GM12878 (cell line): Measurements from ENCODE around the gene MAGI2. TPM values are rescaled to one million over a fixed set of nuclear protein-coding genes. Genes with fewer than 3 reads are reported as not detected.

Experiments used
- ATAC-seq: fragments of 200-7000 bp; cut with Tn5 transposase; 3 replicates; pipeline ENCODE4 v1.9.1; 2020; ENCODE audit warnings: mild to moderate bottlenecking, moderate library complexity
- BruUV-seq: library from RNA; stranded (reverse); fragments of 400-500 nt; replicated peaks from 2 replicates; lab custom pipeline; 2021; lab: Mats Ljungman, UMichigan
- CTCF ChIA-PET: fragments of 300-600 bp; sonication (Branson Sonifier 250); formaldehyde crosslinking; extraction: SDS; loops from one replicate; lab custom pipeline; 2021; ENCODE audit warnings: inconsistent platforms; lab: Yijun Ruan, JAX
- POLR2A ChIA-PET: fragments of 350-600 bp; formaldehyde crosslinking; extraction: SDS; loops from one replicate; lab custom pipeline; 2021; ENCODE audit warnings: inconsistent platforms; lab: Charles Lee
- RAD21 ChIA-PET: fragments of 300-600 bp; sonication (Branson Sonifier 250); formaldehyde crosslinking; loops from one replicate; lab custom pipeline; 2023; ENCODE audit warnings: antibody characterized with exemption; ENCODE audit not compliant: unreplicated experiment; lab: Charles Lee
- SMC1A ChIA-PET: fragments of 300-600 bp; sonication (Branson Sonifier 250); formaldehyde crosslinking; loops from one replicate; lab custom pipeline; 2023; ENCODE audit not compliant: unreplicated experiment, uncharacterized antibody; lab: Charles Lee
- DNase-seq: peaks from one replicate; pipeline ENCODE4 v3.0.0-alpha.2; 2011; ENCODE audit warnings: low read depth, low spot score
- FAIRE-seq: peaks from 3 replicates; lab custom pipeline; 2011; peaks lifted over from hg19 to GRCh38; lab: Jason Lieb, UNC
- H2AFZ ChIP-seq: 2 replicates; pipeline ENCODE4 v1.6.0; 2011; ENCODE audit warnings: low read depth, low read length, control low read depth; ENCODE audit not compliant: control insufficient read depth
- H3K27ac ChIP-seq: 2 replicates; pipeline ENCODE4 v1.5.1; 2011; ENCODE audit warnings: control low read depth; ENCODE audit not compliant: control insufficient read depth, insufficient read depth
- H3K27me3 ChIP-seq, 2 experiments: replicated peaks in 1 of 2; 2 replicates each; pipeline versions ENCODE4 v1.6.0 to v1.6.1; 2011; ENCODE audit warnings: low read length in 1 of 2; ENCODE audit not compliant: control insufficient read depth in 2 of 2, insufficient read depth in 2 of 2
- H3K36me3 ChIP-seq, 2 experiments: 2 replicates each; pipeline ENCODE4 v1.5.1; 2011; ENCODE audit warnings: low read length in 1 of 2; ENCODE audit not compliant: control insufficient read depth in 2 of 2, insufficient read depth in 2 of 2
- H3K4me1 ChIP-seq: 2 replicates; pipeline ENCODE4 v1.6.1; 2011; ENCODE audit warnings: mild to moderate bottlenecking, low read length, moderate library complexity, mixed read lengths; ENCODE audit not compliant: control insufficient read depth, insufficient read depth
- H3K4me2 ChIP-seq: 2 replicates; pipeline ENCODE4 v1.6.0; 2011; ENCODE audit warnings: control low read depth; ENCODE audit not compliant: control insufficient read depth, insufficient read depth
- H3K4me3 ChIP-seq: fragments of 200-600 bp; sonication (generic); 2 replicates; pipeline ENCODE4 v1.5.1; 2016
- H3K79me2 ChIP-seq: 2 replicates; pipeline ENCODE4 v1.6.0; 2011; ENCODE audit warnings: low read length; ENCODE audit not compliant: control insufficient read depth, insufficient read depth
- H3K9ac ChIP-seq: 2 replicates; pipeline ENCODE4 v1.8.0; 2011; ENCODE audit warnings: low read length, control low read depth, mixed read lengths; ENCODE audit not compliant: control insufficient read depth, insufficient read depth
- H3K9me3 ChIP-seq: replicated peaks from 3 replicates; pipeline ENCODE4 v1.5.1; 2011; ENCODE audit warnings: mild to moderate bottlenecking, low read length; ENCODE audit not compliant: control insufficient read depth, insufficient read depth
- H4K20me1 ChIP-seq: 2 replicates; pipeline ENCODE4 v1.6.0; 2011; ENCODE audit not compliant: control insufficient read depth, insufficient read depth
- ELK1 ChIP-seq: IDR thresholded peaks from 2 replicates; pipeline ENCODE4 v1.6.1; 2012; ENCODE audit warnings: low read depth, low read length, improper control_type of control experiment
- SIX5 ChIP-seq: IDR thresholded peaks from 2 replicates; pipeline ENCODE4 v1.6.1; 2011; ENCODE audit warnings: mild to moderate bottlenecking, low read depth, low read length, moderate library complexity; ENCODE audit not compliant: severe bottlenecking
- SREBF1 ChIP-seq: IDR thresholded peaks from 2 replicates; pipeline ENCODE4 v1.6.1; 2012; ENCODE audit warnings: mild to moderate bottlenecking, low read length
- SRF ChIP-seq, 2 experiments: IDR thresholded peaks; 2 replicates each; pipeline ENCODE4 v1.6.1; 2011; ENCODE audit warnings: low read depth in 2 of 2, low read length in 2 of 2, mild to moderate bottlenecking in 1 of 2, moderate library complexity in 1 of 2
- WGBS: methylation state at CpG from one replicate; pipeline ENCODE4 v1.1.6; 2016; ENCODE audit warnings: low lambda C conversion rate; ENCODE audit not compliant: insufficient replicate concordance, insufficient coverage; ENCODE audit errors: missing lambda C conversion rate; 5-methylcytosine and 5-hydroxymethylcytosine counted together
- in situ Hi-C: fragments of 300-500 bp; cut with MboI; formaldehyde crosslinking; loops from 9 replicates; pipeline ENCODE4 v1.14.3; 2018; ENCODE audit warnings: mixed read lengths
- intact Hi-C: fragments of 100-400 bp; cut with micrococcal nuclease; formaldehyde crosslinking; loops from one replicate; pipeline ENCODE4 v1.14.2; 2022; ENCODE audit not compliant: unreplicated experiment
- polyA plus RNA-seq, 11 experiments: library from polyadenylated mRNA; depleted of rRNA in 4 of 11; unstranded in 6 of 11; stranded (reverse) in 5 of 11; fragments of >200 nt; fragmentation: Nextera tagmentation in 4 of 11; fragmentation: Illumina TruSeq in 1 of 11; extraction: Ambion mirVana in 4 of 11; extraction: Trizol in 1 of 11; gene quantifications; 1 replicate in 1 of 11; 2 replicates in 10 of 11; pipeline versions ENCODE4 v1.2.1 to v1.2.3, GENCODE V29; 2011 to 2016; ENCODE audit warnings: inconsistent platforms in 2 of 11, missing spikeins in 2 of 11, low read depth in 1 of 11
- total RNA-seq, 4 experiments: library from RNA; depleted of rRNA in 3 of 4; stranded (reverse); fragments of >200 nt in 3 of 4; fragmentation: Illumina TruSeq in 1 of 4; extraction: Trizol in 1 of 4; gene quantifications; 2 replicates each; pipeline versions ENCODE4 v1.2.1 to v1.2.3, GENCODE V29; 2013 to 2021
- TF ChIP-seq, protein P1 (sequence below): IDR thresholded peaks from 2 replicates; pipeline ENCODE4 v1.6.1; 2011; ENCODE audit warnings: mild to moderate bottlenecking, low read depth, low read length, moderate library complexity; ENCODE audit not compliant: insufficient replicate concordance
- TF ChIP-seq, protein P2 (sequence below): IDR thresholded peaks from 2 replicates; pipeline ENCODE4 v1.6.1; 2011; ENCODE audit warnings: borderline replicate concordance, low read depth, mild to moderate bottlenecking, moderate library complexity, low read length; ENCODE audit not compliant: insufficient read depth, poor library complexity, severe bottlenecking

The MAGI2 gene
- total and polyA plus RNA-seq, 10 of the 15 experiments (the other 5 are each of a cell fraction or from before 2014, with no cell fraction given) = 0.01 to 0.31 (median 0.05) TPM; not detected in 2

- 37% methylated on average over 6 of the region's 6 CpGs for WGBS
- FAIRE-seq = no peak
- H3K4me1 ChIP-seq = no peaks in the 10 kb centered on the region
- POLR2A ChIA-PET = no interaction called here
- H4K20me1 ChIP-seq = no peaks in the 10 kb centered on the region
- H3K9me3 ChIP-seq = no peaks in the 10 kb centered on the region
- no peaks in the 10 kb centered on the region for H3K36me3 ChIP-seq
- SMC1A ChIA-PET = no interaction called here
- intact Hi-C loops = loop anchor here (5.0 to 10.0 kb wide), 2 partner anchors 410 to 663 kb away; no protein-coding TSS in a partner anchor
- RAD21 ChIA-PET = no interaction called here
- no peak overlapping the region for H2AFZ ChIP-seq
- TF ChIP-seq, protein P1, sequence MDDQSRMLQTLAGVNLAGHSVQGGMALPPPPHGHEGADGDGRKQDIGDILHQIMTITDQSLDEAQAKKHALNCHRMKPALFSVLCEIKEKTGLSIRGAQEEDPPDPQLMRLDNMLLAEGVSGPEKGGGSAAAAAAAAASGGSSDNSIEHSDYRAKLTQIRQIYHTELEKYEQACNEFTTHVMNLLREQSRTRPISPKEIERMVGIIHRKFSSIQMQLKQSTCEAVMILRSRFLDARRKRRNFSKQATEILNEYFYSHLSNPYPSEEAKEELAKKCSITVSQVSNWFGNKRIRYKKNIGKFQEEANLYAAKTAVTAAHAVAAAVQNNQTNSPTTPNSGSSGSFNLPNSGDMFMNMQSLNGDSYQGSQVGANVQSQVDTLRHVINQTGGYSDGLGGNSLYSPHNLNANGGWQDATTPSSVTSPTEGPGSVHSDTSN = no peak
- TF ChIP-seq, protein P2, sequence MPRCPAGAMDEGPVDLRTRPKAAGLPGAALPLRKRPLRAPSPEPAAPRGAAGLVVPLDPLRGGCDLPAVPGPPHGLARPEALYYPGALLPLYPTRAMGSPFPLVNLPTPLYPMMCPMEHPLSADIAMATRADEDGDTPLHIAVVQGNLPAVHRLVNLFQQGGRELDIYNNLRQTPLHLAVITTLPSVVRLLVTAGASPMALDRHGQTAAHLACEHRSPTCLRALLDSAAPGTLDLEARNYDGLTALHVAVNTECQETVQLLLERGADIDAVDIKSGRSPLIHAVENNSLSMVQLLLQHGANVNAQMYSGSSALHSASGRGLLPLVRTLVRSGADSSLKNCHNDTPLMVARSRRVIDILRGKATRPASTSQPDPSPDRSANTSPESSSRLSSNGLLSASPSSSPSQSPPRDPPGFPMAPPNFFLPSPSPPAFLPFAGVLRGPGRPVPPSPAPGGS = no peak
- no peak for TF ChIP-seq SIX5
- no peak for TF ChIP-seq SRF (IDR thresholded peaks at IDR 0.05; ENCODE audit: low read depth in 2 of 2, low read length in 2 of 2)
- no peak for TF ChIP-seq ELK1
- TF ChIP-seq SREBF1 = no peak
- H3K27ac ChIP-seq = no peak overlapping the region
- ATAC-seq = no peak
- H3K27me3 ChIP-seq = no peaks in the 10 kb centered on the region
- no peak overlapping the region for H3K4me2 ChIP-seq
- no peak overlapping the region for H3K9ac ChIP-seq
- CTCF ChIA-PET = no interaction called here
- DNase-seq = no peak
- BruUV-seq = no TSS peak
- H3K79me2 ChIP-seq = no peaks in the 10 kb centered on the region
- H3K4me3 ChIP-seq = no peak overlapping the region
- in situ Hi-C loops = no loop called here
These were observed 938.8 kb downstream of the MAGI2 start for GRCh38 chr7:78514634-78515033.
